Skeletal muscle cell (primary cell): ENCODE data around the gene CADPS2.

Source experiments
- DNase-seq: peaks from one replicate; pipeline ENCODE4 v3.0.0-alpha.2; 2010; ENCODE audit warnings: low read depth
- H3K4me3 ChIP-seq: 2 replicates; pipeline ENCODE4 v1.5.1; 2011; ENCODE audit warnings: low read depth, mild to moderate bottlenecking, control low read depth, low read length, moderate library complexity

The CADPS2 gene

DNA sequence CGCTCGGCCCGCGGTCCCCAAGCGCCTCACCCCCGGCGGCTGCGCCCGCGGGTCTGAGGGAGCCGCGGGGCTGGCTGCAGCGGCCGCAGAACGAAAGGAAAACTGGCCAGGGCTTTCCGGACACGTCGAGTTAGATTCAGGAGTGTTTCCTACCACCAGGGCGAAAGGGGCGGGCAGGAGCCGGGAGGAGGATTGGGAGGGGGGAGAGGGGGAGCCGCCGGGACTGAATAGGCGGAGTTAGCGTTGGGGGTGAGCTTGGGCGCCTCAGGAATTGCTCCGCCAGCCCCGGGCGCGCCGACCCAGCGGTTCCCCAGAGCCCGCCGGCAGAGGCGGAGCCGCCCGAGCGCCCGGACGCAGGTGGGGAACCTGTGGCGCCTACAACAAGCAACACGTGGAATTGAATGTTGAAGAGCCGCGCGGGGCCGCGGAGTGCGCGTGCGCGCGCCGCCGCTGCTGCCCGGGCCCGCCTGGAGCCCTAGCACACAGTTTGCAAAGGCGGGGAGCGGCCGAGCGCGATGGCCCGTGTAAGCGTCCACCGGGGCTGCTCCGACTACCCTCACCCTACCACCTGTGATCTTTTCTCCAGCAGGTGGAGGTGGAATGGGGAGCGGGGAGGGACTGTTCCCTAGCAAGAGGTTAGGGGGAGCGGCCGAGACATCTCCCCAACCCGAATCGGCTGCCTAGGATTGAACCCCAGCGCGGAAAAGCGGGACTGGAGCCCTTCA is at the start of gene CADPS2:
TSS of gene CADPS2 (minus strand) at position 104 of the 725 bp plus-strand sequence. CDS start 123 bp downstream, outside the sequence.
- peak within 1 kb of the TSS; percentile 63 for H3K4me3 ChIP-seq
- peak; percentile 19 for DNase-seq

DNA sequence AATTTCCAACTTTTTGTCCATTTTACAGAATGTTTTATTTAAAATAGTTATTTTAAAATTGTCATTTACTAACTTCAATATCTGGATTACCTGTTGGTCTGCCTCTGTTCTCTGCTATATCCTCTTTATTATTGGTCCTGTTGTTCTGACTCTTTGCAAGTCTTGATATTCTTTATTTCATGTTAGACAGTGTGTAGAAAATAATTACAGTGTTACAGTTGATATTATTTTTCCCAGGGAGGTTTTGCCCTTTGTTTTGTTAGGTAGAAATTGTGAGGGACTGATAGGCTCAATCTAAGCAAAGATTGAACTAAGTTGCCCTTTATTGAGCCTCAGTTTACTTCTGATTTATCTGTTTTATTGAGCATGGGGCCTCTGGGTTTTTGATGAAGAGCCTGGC is 49.4 kb upstream of the CADPS2 start:
- no peak for DNase-seq
- no peak overlapping the region for H3K4me3 ChIP-seq

- H3K4me3 ChIP-seq, result no peak overlapping the region
- DNase-seq, result no peak
Observed at GRCh38 chr7:122919643-122920181, 33.5 kb upstream of the CADPS2 start.

- DNase-seq, result no peak
- no peak overlapping the region for H3K4me3 ChIP-seq
Observed at GRCh38 chr7:122914812-122915211, 28.6 kb upstream of the CADPS2 start.

- H3K4me3 ChIP-seq, result no peak overlapping the region
- no peak for DNase-seq
Observed at GRCh38 chr7:122913608-122914007, 27.3 kb upstream of the CADPS2 start.

DNA sequence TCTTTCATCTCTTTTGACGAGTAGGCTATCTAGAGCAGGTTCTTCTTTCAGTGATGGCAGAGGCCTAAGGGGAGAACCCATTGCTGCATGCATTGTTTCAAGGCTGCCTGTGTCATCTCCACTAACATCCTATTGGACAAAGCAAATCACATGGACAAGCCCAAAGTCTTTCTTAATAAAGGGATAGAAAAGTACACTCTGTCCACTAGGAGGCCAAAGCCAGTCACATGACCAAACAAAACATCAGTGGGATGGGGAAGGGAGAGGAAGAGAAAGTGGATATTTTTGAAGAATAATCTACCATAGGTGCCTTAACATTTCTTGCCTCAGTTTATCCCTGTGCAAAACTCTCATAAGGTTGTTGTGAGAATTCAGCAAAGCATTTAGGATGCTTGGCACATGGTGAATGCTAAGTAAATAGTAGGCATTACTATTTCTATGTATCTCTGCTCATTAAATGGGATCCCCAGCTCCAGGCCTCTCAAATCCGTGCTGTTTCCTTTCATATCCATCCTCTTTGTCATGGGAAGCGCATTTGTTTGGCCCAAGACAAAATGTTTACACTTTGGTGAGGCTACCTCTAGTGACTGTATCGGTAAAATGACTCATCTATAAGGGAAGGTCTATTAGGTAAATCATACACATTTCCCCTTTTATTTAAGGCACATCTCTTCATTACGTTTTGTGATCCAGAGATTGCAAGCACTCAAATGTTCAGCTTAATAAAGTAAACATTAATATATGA is 16.7 kb upstream of the CADPS2 start:
- no peak for DNase-seq

GRCh38 chr7:122901250-122901649 is 15.0 kb upstream of the CADPS2 start:
- H3K4me3 ChIP-seq, result no peak overlapping the region
- DNase-seq, result no peak

More for the DNA sequence above, 16.7 kb upstream of the CADPS2 start:
- no peak overlapping the region for H3K4me3 ChIP-seq

DNA sequence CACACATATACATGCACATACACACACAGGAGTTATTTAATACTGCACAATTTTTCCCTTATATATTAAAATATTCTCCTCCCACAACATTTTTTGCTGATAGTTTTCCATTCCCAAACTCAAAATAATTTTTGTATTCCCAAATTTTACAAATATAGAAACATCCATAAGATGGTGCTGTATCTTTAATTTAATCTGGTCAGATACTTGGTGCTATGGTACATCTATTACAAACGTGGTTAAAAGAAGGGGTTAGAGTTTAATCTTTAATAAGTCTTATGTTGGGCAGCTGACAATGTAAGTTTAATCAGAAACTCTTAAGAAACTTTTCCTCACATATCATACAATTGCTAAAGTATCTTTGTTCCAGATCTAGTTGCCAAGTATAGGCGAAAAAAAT is 10.2 kb upstream of the CADPS2 start:
- DNase-seq, result no peak

DNA sequence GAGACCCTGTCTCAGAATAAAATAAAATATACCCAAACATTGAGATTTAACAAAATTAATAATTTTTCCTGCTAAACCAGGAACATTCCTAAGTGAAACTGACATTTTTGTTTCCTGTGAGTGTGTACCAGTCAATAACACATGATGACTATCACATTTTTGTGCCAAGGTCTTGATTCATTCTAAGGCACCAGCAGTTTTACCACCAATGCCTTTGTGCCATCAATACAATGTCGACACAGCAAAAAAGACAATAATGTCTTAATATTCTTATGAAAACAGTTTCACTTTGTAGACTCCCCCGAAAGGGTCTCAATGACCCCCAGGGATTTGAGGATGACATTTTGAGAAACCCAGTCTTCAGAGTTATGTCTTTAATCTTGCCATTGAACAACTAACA is 7.2 kb upstream of the CADPS2 start:
- H3K4me3 ChIP-seq, result no peak overlapping the region
- DNase-seq, result no peak

More for the DNA sequence above, 10.2 kb upstream of the CADPS2 start:
- no peak overlapping the region for H3K4me3 ChIP-seq

DNA sequence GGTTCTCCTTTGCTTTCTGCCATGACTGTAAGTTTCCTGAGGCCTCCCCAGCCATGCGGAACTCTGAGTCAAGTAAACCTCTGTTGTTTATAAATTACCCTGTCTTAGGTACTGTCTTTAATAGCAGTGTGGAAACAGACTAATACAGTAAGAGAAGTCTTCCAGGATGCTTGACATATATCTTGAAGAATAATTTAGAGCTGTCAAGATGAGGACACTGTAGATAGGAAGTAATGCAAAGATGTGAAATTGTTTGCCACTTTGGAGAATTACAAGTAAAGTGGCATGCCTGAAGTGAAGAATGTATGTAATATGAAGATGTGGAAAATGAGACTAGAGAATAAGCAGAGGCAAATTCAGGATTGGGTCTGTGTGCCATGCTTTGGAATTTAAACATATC is 2.9 kb upstream of the CADPS2 start:
- H3K4me3 ChIP-seq, result no peak overlapping the region
- DNase-seq, result no peak

- H3K4me3 ChIP-seq, result no peak overlapping the region
- DNase-seq, result no peak
Observed at GRCh38 chr7:122887848-122888247, 1.6 kb upstream of the CADPS2 start.

DNA sequence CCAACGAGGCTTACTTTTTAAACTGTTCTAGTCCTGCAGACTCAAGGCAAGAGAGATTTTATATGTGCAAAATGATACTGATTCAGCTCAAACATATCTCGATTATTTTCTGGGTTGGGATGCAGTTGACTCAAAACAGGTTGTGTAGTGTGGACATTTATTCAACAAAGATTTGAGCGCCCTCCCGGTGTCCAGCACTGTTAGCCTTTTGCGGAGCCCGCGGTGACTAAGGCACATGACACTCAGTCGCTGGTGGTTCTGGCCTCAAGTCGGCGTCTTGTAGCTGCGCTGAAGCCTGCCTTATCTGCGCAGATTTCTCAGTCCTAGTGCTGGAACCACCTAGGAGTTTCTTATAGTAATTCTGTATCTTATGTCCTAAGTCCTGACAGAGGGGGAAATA is 938 bp upstream of the CADPS2 start:
- peak overlapping the region; percentile 63 for H3K4me3 ChIP-seq
- peak; percentile 14 for DNase-seq

- no peak for DNase-seq
- H3K4me3 ChIP-seq, result peak overlapping the region; percentile 63
Observed at GRCh38 chr7:122885583-122886356, 490 bp downstream of the CADPS2 start.

- H3K4me3 ChIP-seq, result no peak overlapping the region
- no peak for DNase-seq
Observed at GRCh38 chr7:122884186-122884585, 2.1 kb downstream of the CADPS2 start.

GRCh38 chr7:122883049-122883680 is 3.1 kb downstream of the CADPS2 start:
- DNase-seq, result no peak
- H3K4me3 ChIP-seq, result no peak overlapping the region

GRCh38 chr7:122881324-122881723 is 4.9 kb downstream of the CADPS2 start:
- no peak overlapping the region for H3K4me3 ChIP-seq
- no peak for DNase-seq

- no peak for DNase-seq
Observed at GRCh38 chr7:122869260-122869659, 17.0 kb downstream of the CADPS2 start.

GRCh38 chr7:122867471-122867980 is 18.7 kb downstream of the CADPS2 start:
- no peak for DNase-seq

More at GRCh38 chr7:122869260-122869659, 17.0 kb downstream of the CADPS2 start:
- H3K4me3 ChIP-seq, result no peak overlapping the region

DNA sequence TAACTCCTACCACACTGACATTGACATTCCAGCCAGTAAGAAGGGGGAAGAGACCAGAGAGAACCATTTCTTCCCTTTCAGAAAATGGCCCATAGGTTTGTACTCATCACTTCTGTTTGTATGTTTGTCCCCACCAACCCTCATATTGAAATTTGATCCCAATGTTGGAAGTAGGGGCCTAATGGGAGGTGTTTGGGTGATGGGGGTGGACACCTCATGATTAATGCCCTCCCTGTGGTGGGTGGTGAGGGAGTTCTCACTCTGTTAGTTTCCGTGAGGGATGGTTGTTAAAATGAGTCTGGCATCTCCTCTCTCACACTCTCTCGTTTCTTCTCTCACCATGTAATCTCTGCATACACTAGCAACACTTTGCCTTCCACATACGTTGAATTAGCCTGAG is 21.4 kb downstream of the CADPS2 start:
- H3K4me3 ChIP-seq, result no peak overlapping the region
- DNase-seq, result no peak

More at GRCh38 chr7:122867471-122867980, 18.7 kb downstream of the CADPS2 start:
- H3K4me3 ChIP-seq, result no peak overlapping the region
